Uterus (tissue), 4 donors: ENCODE data around the gene MCOLN2. TPM values are rescaled to one million over a fixed set of nuclear protein-coding genes. Genes with fewer than 3 reads are reported as not detected.
"Not testable (repeated sequence)": the region's sequence is repeated elsewhere in the genome, so short reads cannot be mapped to it uniquely, and the experiment has no call there.

Experiments
- DNase-seq, 2 donors: peaks; one replicate each; pipeline ENCODE4 v3.0.0-alpha.2; 2019 to 2020
- H3K27ac ChIP-seq, 2 donors: fragments of 200-600 bp; sonication (generic); 1 replicate in 1 of 2; 2 replicates in 1 of 2; pipeline ENCODE4 v1.5.1; 2016 to 2018
- H3K27me3 ChIP-seq, 2 donors: fragments of 200-600 bp; sonication (generic); one replicate each; pipeline ENCODE4 v1.5.1; 2018 to 2019; ENCODE audit warnings: control low read depth in 1 of 2
- H3K36me3 ChIP-seq, 2 donors: fragments of 200-600 bp; sonication (generic); one replicate each; pipeline ENCODE4 v1.5.1; 2019; ENCODE audit warnings: control low read depth in 1 of 2
- H3K4me1 ChIP-seq, 2 donors: fragments of 200-600 bp; sonication (generic); one replicate each; pipeline ENCODE4 v1.5.1; 2018 to 2019; ENCODE audit warnings: control low read depth in 1 of 2
- H3K4me3 ChIP-seq, 2 donors: fragments of 200-600 bp; sonication (generic); 1 replicate in 1 of 2; 2 replicates in 1 of 2; pipeline ENCODE4 v1.5.1; 2018 to 2019; ENCODE audit warnings: mild to moderate bottlenecking in 1 of 2
- H3K9me3 ChIP-seq, 2 donors: fragments of 200-600 bp; sonication (generic); one replicate each; pipeline ENCODE4 v1.5.1; 2019; ENCODE audit warnings: control low read depth in 1 of 2
- CTCF ChIP-seq, 4 experiments: fragments of 200-600 bp in 2 of 4; fragments of 450-650 bp in 2 of 4; sonication (generic) in 2 of 4; IDR thresholded peaks; one replicate each; pipeline ENCODE4 v1.5.1; 2016 to 2019; ENCODE audit warnings: antibody characterized with exemption in 4 of 4, mild to moderate bottlenecking in 2 of 4, moderate library complexity in 1 of 4
- POLR2A ChIP-seq, 2 donors: fragments of 450-650 bp; IDR thresholded peaks; one replicate each; pipeline ENCODE4 v1.6.1; 2016; ENCODE audit warnings: antibody characterized with exemption in 2 of 2, mild to moderate bottlenecking in 1 of 2, moderate library complexity in 1 of 2
- intact Hi-C: fragments of 100-400 bp; cut with DNase I; formaldehyde crosslinking; loops from one replicate; pipeline ENCODE4 v1.15.1; 2023; ENCODE audit warnings: low total_unique reads
- total RNA-seq, 4 donors: library from RNA; depleted of rRNA in 3 of 4; stranded (reverse); fragments of >200 nt in 3 of 4; gene quantifications; one replicate each; pipeline versions ENCODE4 v1.1.0 to v1.2.4, GENCODE V29; 2014 to 2023
- donor health status: DM: yes; HTN: yes; CAD: no.

Gene MCOLN2
- total RNA-seq, 4 donors from 2014 or later = 0.73 to 10.3 TPM; not detected in 2

GRCh38 chr1:85019994-85020393 lies 23.1 kb upstream of the MCOLN2 start:
- no peaks in the 10 kb centered on the region for H3K9me3 ChIP-seq
- no peak for DNase-seq
- H3K4me3 ChIP-seq = no peak overlapping the region
- no peak overlapping the region for H3K27ac ChIP-seq
- intact Hi-C loops = no loop called here
- no peak for TF ChIP-seq CTCF (IDR thresholded peaks at IDR 0.05)
- TF ChIP-seq POLR2A (IDR thresholded peaks at IDR 0.05) = no peak
- no peaks in the 10 kb centered on the region for H3K27me3 ChIP-seq
- H3K4me1 ChIP-seq = no peaks in the 10 kb centered on the region
- H3K36me3 ChIP-seq = no peaks in the 10 kb centered on the region

- H3K36me3 ChIP-seq = no peaks in the 10 kb centered on the region
- no peaks in the 10 kb centered on the region for H3K4me1 ChIP-seq
- no peaks in the 10 kb centered on the region for H3K27me3 ChIP-seq
- intact Hi-C loops = no loop called here
- TF ChIP-seq POLR2A (IDR thresholded peaks at IDR 0.05) = no peak
- no peak for TF ChIP-seq CTCF (IDR thresholded peaks at IDR 0.05)
- peaks cover 0 to 3% of the 10 kb centered on the region in 2 donors for H3K9me3 ChIP-seq
- DNase-seq = no peak
- H3K4me3 ChIP-seq = no peak overlapping the region
- H3K27ac ChIP-seq = no peak overlapping the region
Measured at GRCh38 chr1:85015826-85016225, 18.9 kb upstream of the MCOLN2 start.

GRCh38 chr1:85005641-85006040 lies 8.7 kb upstream of the MCOLN2 start:
- not testable (repeated sequence) for H3K4me3 ChIP-seq

GRCh38 chr1:85001742-85002141 lies 4.8 kb upstream of the MCOLN2 start:
- Histone ChIP-seq H3K4me1 (peaks cover 0 to 4% of the 10 kb centered on the region in 2 donors), H3K27me3 (peaks cover 0 to 11% of the 10 kb centered on the region in 2 donors), H3K36me3 (no peaks in the 10 kb centered on the region), H3K27ac (no peak overlapping the region), H3K4me3 (no peak overlapping the region), H3K9me3 (no peaks in the 10 kb centered on the region)
- intact Hi-C loops = no loop called here
- TF ChIP-seq POLR2A (IDR thresholded peaks at IDR 0.05) = no peak
- no peak for TF ChIP-seq CTCF (IDR thresholded peaks at IDR 0.05)
- no peak for DNase-seq

More at GRCh38 chr1:85005641-85006040, 8.7 kb upstream of the MCOLN2 start:
- DNase-seq, intact Hi-C loops, H3K9me3 ChIP-seq, H3K36me3 ChIP-seq, H3K27ac ChIP-seq, H3K4me1 ChIP-seq: not testable (repeated sequence)
- H3K27me3 ChIP-seq = peaks cover 0 to 11% of the 10 kb centered on the region in 2 donors

GRCh38 chr1:84998642-84999280 lies 1.8 kb upstream of the MCOLN2 start:
- Histone ChIP-seq H3K4me3 (no peak overlapping the region), H3K36me3 (no peaks in the 10 kb centered on the region), H3K9me3 (no peaks in the 10 kb centered on the region), H3K4me1 (peaks cover 0 to 4% of the 10 kb centered on the region in 2 donors), H3K27me3 (peaks cover 0 to 15% of the 10 kb centered on the region in 2 donors), H3K27ac (no peak overlapping the region)
- TF ChIP-seq POLR2A (IDR thresholded peaks at IDR 0.05) (no peak), CTCF (IDR thresholded peaks at IDR 0.05) (no peak)
- intact Hi-C loops = no loop called here
- no peak for DNase-seq
